ENCODE measurements around the gene BAX. TPM values are rescaled to one million over a fixed set of nuclear protein-coding genes. Genes with fewer than 3 reads are reported as not detected.
"Not testable (repeated sequence)": the region's sequence is repeated elsewhere in the genome, so short reads cannot be mapped to it uniquely, and the experiment has no call there.

The BAX gene
- total RNA-seq, 2 donors from 2014 or later, result 28.8 to 36.1 TPM

- peak; percentile 49 to 72 for ATAC-seq
- peak; percentile 52 for DNase-seq
- intact Hi-C loops (cut with DNase I), result no loop called here
These were observed 27.8 kb upstream of the BAX start for GRCh38 chr19:48926909-48927308.

- DNase-seq; intact Hi-C loops (cut with DNase I); ATAC-seq: not testable (repeated sequence)
These were observed 27.0 kb upstream of the BAX start for GRCh38 chr19:48927692-48928091.

- intact Hi-C loops (cut with DNase I), result no loop called here
- ATAC-seq (no peak), DNase-seq (no peak)
These were observed 26.3 kb upstream of the BAX start for GRCh38 chr19:48928164-48929025.

GRCh38 chr19:48933382-48933932 lies 21.2 kb upstream of the BAX start, which contains the start of gene DHDH:
Gene DHDH (plus strand): TSS chr19:48933699. CDS start chr19:48933722, 23 bp downstream.
- DNase-seq (peak; percentile 80), ATAC-seq (peak; percentile 76 to 95)
- intact Hi-C loops (cut with DNase I), result no loop called here

GRCh38 chr19:48934837-48935236 lies 19.8 kb upstream of the BAX start:
- DNase-seq (no peak), ATAC-seq (no peak)
- intact Hi-C loops (cut with DNase I), result no loop called here

GRCh38 chr19:48935864-48936263 lies 18.8 kb upstream of the BAX start:
- ATAC-seq, result no peak
- DNase-seq, result no peak
- intact Hi-C loops (cut with DNase I), result no loop called here

GRCh38 chr19:48938256-48938655 lies 16.4 kb upstream of the BAX start:
- intact Hi-C loops (cut with DNase I), result no loop called here
- ATAC-seq (no peak), DNase-seq (no peak)

- DNase-seq (no peak), ATAC-seq (no peak)
- intact Hi-C loops (cut with DNase I), result no loop called here
These were observed 13.8 kb upstream of the BAX start for GRCh38 chr19:48940902-48941301.

- DNase-seq, result no peak
- intact Hi-C loops (cut with DNase I), result no loop called here
- ATAC-seq, result no peak
These were observed 11.6 kb upstream of the BAX start for GRCh38 chr19:48943081-48943480.

- intact Hi-C loops (cut with DNase I), result no loop called here
- ATAC-seq (no peak), DNase-seq (no peak)
These were observed 9.3 kb upstream of the BAX start for GRCh38 chr19:48945415-48945814.

- intact Hi-C loops (cut with DNase I), result no loop called here
- DNase-seq (no peak), ATAC-seq (no peak)
These were observed 8.9 kb upstream of the BAX start for GRCh38 chr19:48945817-48946216.

GRCh38 chr19:48946463-48947257 lies 8.0 kb upstream of the BAX start:
- ATAC-seq (no peak), DNase-seq (no peak)
- intact Hi-C loops (cut with DNase I), result no loop called here

GRCh38 chr19:48947258-48947542 lies 7.5 kb upstream of the BAX start:
- ATAC-seq (no peak), DNase-seq (no peak)
- intact Hi-C loops (cut with DNase I), result no loop called here

- no peak for DNase-seq
- no peak for ATAC-seq
- intact Hi-C loops (cut with DNase I), result loop anchor here in 1 of 2 donors (10.0 kb wide), 1 partner anchor 45 kb away; the partner anchor contains the start of gene NUCB1
These were observed 4.5 kb upstream of the BAX start for GRCh38 chr19:48950159-48950558.

- DNase-seq (no peak), ATAC-seq (no peak)
- intact Hi-C loops (cut with DNase I), result loop anchor here in 1 of 2 donors (10.0 kb wide), 1 partner anchor 46 kb away; the partner anchor contains the start of gene NUCB1
These were observed 3.7 kb upstream of the BAX start for GRCh38 chr19:48950830-48951519.

- intact Hi-C loops (cut with DNase I), result loop anchor here in 1 of 2 donors (10.0 kb wide), 1 partner anchor 48 kb away; the partner anchor contains the start of gene NUCB1
- ATAC-seq, result no peak
- no peak for DNase-seq
These were observed 1.5 kb upstream of the BAX start for GRCh38 chr19:48953141-48953540.

- intact Hi-C loops (cut with DNase I), result loop anchor here in 1 of 2 donors (10.0 kb wide), 1 partner anchor 49 kb away; the partner anchor contains the start of gene NUCB1
- DNase-seq (no peak), ATAC-seq (no peak)
These were observed 583 bp upstream of the BAX start for GRCh38 chr19:48953990-48954594.

GRCh38 chr19:48955308-48955958 lies 758 bp downstream of the BAX start:
- ATAC-seq, result no peak
- no peak for DNase-seq
- intact Hi-C loops (cut with DNase I), result loop anchor here in 1 of 2 donors (10.0 kb wide), 1 partner anchor 51 kb away; the partner anchor contains the start of gene NUCB1

Data from left cardiac atrium (tissue), 4 donors.